SK-N-SH treated with all-trans-retinoic acid at 6 μM for 48 hours (cell line): ENCODE results near the gene TRIM15.

Experiments used
- ATAC-seq: fragments of 200-7000 bp; cut with Tn5 transposase; 3 replicates; pipeline ENCODE4 v1.9.1; 2020; ENCODE audit warnings: mild to moderate bottlenecking, moderate library complexity
- ARNTL ChIP-seq: fragments of 450-650 bp; formaldehyde crosslinking; IDR thresholded peaks from 2 replicates; pipeline ENCODE4 v1.5.0; 2020; ENCODE audit warnings: low read depth, mild to moderate bottlenecking, moderate library complexity, borderline replicate concordance
- CSDC2 ChIP-seq: fragments of 250-450 bp; sonication (Bioruptor Pico); IDR thresholded peaks from 2 replicates; pipeline ENCODE4 v1.5.0; 2020; ENCODE audit warnings: mild to moderate bottlenecking, moderate library complexity
- CSRNP3 ChIP-seq: fragments of 250-450 bp; sonication (Bioruptor Pico); IDR thresholded peaks from 2 replicates; pipeline ENCODE4 v1.5.1; 2021; ENCODE audit warnings: mild to moderate bottlenecking, moderate library complexity
- GLIS3 ChIP-seq: fragments of 250-450 bp; sonication (Bioruptor Pico); IDR thresholded peaks from 2 replicates; pipeline ENCODE4 v1.5.0; 2020; ENCODE audit warnings: mild to moderate bottlenecking, moderate library complexity
- OSR1 ChIP-seq: fragments of 250-450 bp; sonication (Bioruptor Pico); IDR thresholded peaks from 2 replicates; pipeline ENCODE4 v1.8.0; 2022; ENCODE audit warnings: moderate library complexity, mild to moderate bottlenecking, inconsistent platforms
- PPARA ChIP-seq: fragments of 250-450 bp; sonication (Bioruptor Pico); IDR thresholded peaks from 2 replicates; pipeline ENCODE4 v1.5.0; 2020; ENCODE audit warnings: mild to moderate bottlenecking, borderline replicate concordance
- RARB ChIP-seq: fragments of 250-450 bp; sonication (Bioruptor Pico); IDR thresholded peaks from 2 replicates; pipeline ENCODE4 v1.8.0; 2021; ENCODE audit warnings: mild to moderate bottlenecking, moderate library complexity
- SNAI2 ChIP-seq: fragments of 250-450 bp; sonication (Bioruptor Pico); IDR thresholded peaks from 2 replicates; pipeline ENCODE4 v1.5.0; 2020; ENCODE audit warnings: mild to moderate bottlenecking, moderate library complexity
- TCF4 ChIP-seq: fragments of 250-450 bp; sonication (Bioruptor Pico); IDR thresholded peaks from 2 replicates; pipeline ENCODE4 v1.8.0; 2021; ENCODE audit warnings: mild to moderate bottlenecking, moderate library complexity, borderline replicate concordance
- TOX ChIP-seq: fragments of 250-450 bp; sonication (Bioruptor Pico); IDR thresholded peaks from 2 replicates; pipeline ENCODE4 v1.8.0; 2021; ENCODE audit warnings: mild to moderate bottlenecking, moderate library complexity, borderline replicate concordance
- ZC3H10 ChIP-seq: fragments of 250-450 bp; sonication (Bioruptor Pico); IDR thresholded peaks from 2 replicates; pipeline ENCODE4 v1.5.1; 2021; ENCODE audit warnings: mild to moderate bottlenecking, moderate library complexity
- ZFP3 ChIP-seq: fragments of 250-450 bp; sonication (Bioruptor Pico); IDR thresholded peaks from 2 replicates; pipeline ENCODE4 v1.5.0; 2020; ENCODE audit warnings: mild to moderate bottlenecking, moderate library complexity
- ZFP30 ChIP-seq: fragments of 450-650 bp; formaldehyde crosslinking; IDR thresholded peaks from 2 replicates; pipeline ENCODE4 v1.5.0; 2022; ENCODE audit warnings: mild to moderate bottlenecking, moderate library complexity
- ZNF565 ChIP-seq: fragments of 450-650 bp; formaldehyde crosslinking; conservative IDR thresholded peaks from 2 replicates; pipeline ENCODE4 v1.5.0; 2020; ENCODE audit warnings: low read depth, mild to moderate bottlenecking, moderate library complexity
- ZNF70 ChIP-seq: fragments of 450-650 bp; formaldehyde crosslinking; IDR thresholded peaks from 2 replicates; pipeline ENCODE4 v1.5.0; 2020; ENCODE audit warnings: mild to moderate bottlenecking, moderate library complexity
- ZNF8 ChIP-seq: fragments of 450-650 bp; formaldehyde crosslinking; IDR thresholded peaks from 2 replicates; pipeline ENCODE4 v1.5.0; 2020; ENCODE audit warnings: mild to moderate bottlenecking, moderate library complexity
- TF ChIP-seq, protein P1 (sequence below): fragments of 250-450 bp; sonication (Bioruptor Pico); IDR thresholded peaks from 2 replicates; pipeline ENCODE4 v1.5.1; 2020; ENCODE audit warnings: low read depth, mild to moderate bottlenecking, moderate library complexity
- TF ChIP-seq, protein P2 (sequence below): fragments of 250-450 bp; sonication (Bioruptor Pico); IDR thresholded peaks from 2 replicates; pipeline ENCODE4 v1.8.0; 2021; ENCODE audit warnings: low read depth, mild to moderate bottlenecking, moderate library complexity, borderline replicate concordance
- TF ChIP-seq, protein P3 (sequence below): fragments of 250-450 bp; sonication (Bioruptor Pico); IDR thresholded peaks from 2 replicates; pipeline ENCODE4 v1.5.0; 2020; ENCODE audit warnings: mild to moderate bottlenecking, moderate library complexity
- TF ChIP-seq, protein P4 (sequence below): fragments of 250-450 bp; sonication (Bioruptor Pico); IDR thresholded peaks from 2 replicates; pipeline ENCODE4 v1.8.0; 2020; ENCODE audit warnings: mild to moderate bottlenecking, moderate library complexity, borderline replicate concordance

Gene TRIM15

DNA sequence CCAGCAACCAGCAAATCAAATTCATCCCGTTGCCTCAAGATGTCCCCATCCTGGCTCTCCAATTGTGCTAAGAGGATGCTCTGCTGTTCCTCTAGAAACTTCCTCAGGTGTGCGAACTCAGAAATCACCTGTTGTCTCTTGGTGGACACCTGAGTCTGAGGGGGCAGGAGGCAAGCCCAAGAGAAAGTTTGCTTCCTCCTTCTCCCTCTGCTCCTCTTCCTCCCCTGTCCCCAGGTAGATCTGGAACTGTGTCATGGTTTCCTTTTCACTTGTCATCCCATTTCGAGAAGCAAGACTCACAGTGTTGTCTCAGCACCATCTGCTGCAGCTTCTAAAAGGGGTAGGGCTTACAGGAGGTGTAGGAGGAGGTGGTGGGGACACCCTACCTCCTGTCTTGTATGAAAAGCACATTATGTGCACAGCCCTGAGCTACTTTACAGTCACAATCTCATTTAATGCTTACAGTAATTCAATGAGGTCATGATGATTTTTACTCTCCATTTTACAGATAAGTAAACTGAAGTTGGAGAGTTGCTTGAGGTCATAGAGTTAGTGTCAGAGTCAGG is 4.8 kb upstream of the TRIM15 start:
- TF ChIP-seq ZNF8 (CRISPR knock-in tag) (no peak), CSRNP3 (CRISPR knock-in tag) (no peak), TCF4 (no peak), PPARA (CRISPR knock-in tag) (no peak), OSR1 (CRISPR knock-in tag) (no peak)
- TF ChIP-seq, all 23 proteins: peak for 0
- no peak for ATAC-seq

DNA sequence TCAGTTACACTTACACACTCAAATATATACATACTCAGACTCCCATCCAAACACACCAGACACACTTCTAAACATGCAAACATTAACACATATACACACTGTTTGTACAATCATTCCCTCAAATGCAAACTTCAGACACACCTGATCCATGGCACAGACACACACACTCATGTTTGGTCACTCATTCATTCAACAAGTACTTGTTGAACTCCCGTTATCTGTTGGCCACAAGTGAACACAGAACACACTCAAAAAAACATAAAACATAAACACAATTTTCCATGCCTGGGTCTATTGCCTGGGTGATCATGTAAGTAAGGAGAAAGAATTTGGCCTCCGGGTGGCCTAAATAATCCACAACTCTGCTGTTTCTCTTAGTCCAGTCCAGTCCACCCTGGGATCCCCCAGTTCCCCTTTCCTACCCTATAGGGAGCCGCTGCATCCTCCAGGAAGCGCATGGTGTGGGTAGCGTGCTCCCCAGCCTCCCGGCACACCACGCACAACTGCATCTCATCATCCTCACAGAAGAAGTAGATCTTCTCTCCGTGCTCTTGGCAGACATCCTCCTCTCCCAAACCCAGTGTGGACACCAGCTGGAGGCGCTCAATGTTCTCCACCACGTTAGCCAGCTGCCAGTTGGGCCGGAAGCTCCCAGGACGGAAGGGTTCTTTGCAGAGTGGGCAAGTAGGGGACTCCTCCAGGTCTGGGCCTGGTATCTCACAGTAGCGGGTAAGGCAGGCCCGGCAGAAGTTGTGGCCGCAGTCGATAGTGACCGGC is 3.1 kb upstream of the TRIM15 start:
- TF ChIP-seq ARNTL (CRISPR knock-in tag) = no peak
- no peak for TF ChIP-seq ZFP3 (CRISPR knock-in tag)
- no peak for TF ChIP-seq OSR1 (CRISPR knock-in tag)
- no peak for TF ChIP-seq CSDC2 (CRISPR knock-in tag)
- TF ChIP-seq, protein P1, sequence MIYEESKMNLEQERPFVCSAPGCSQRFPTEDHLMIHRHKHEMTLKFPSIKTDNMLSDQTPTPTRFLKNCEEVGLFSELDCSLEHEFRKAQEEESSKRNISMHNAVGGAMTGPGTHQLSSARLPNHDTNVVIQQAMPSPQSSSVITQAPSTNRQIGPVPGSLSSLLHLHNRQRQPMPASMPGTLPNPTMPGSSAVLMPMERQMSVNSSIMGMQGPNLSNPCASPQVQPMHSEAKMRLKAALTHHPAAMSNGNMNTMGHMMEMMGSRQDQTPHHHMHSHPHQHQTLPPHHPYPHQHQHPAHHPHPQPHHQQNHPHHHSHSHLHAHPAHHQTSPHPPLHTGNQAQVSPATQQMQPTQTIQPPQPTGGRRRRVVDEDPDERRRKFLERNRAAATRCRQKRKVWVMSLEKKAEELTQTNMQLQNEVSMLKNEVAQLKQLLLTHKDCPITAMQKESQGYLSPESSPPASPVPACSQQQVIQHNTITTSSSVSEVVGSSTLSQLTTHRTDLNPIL = no peak
- no peak for TF ChIP-seq CSRNP3 (CRISPR knock-in tag)
- TF ChIP-seq ZNF8 (CRISPR knock-in tag) = no peak
- no peak for TF ChIP-seq RARB
- no peak for TF ChIP-seq PPARA (CRISPR knock-in tag)
- TF ChIP-seq, protein P2, sequence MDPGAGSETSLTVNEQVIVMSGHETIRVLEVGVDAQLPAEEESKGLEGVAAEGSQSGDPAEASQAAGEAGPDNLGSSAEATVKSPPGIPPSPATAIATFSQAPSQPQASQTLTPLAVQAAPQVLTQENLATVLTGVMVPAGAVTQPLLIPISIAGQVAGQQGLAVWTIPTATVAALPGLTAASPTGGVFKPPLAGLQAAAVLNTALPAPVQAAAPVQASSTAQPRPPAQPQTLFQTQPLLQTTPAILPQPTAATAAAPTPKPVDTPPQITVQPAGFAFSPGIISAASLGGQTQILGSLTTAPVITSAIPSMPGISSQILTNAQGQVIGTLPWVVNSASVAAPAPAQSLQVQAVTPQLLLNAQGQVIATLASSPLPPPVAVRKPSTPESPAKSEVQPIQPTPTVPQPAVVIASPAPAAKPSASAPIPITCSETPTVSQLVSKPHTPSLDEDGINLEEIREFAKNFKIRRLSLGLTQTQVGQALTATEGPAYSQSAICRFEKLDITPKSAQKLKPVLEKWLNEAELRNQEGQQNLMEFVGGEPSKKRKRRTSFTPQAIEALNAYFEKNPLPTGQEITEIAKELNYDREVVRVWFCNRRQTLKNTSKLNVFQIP (CRISPR knock-in tag) = no peak
- no peak for TF ChIP-seq ZNF565
- TF ChIP-seq TOX (CRISPR knock-in tag) = no peak
- TF ChIP-seq SNAI2 (CRISPR knock-in tag) = no peak
- TF ChIP-seq ZFP30 (CRISPR knock-in tag) = no peak
- TF ChIP-seq, protein P3, sequence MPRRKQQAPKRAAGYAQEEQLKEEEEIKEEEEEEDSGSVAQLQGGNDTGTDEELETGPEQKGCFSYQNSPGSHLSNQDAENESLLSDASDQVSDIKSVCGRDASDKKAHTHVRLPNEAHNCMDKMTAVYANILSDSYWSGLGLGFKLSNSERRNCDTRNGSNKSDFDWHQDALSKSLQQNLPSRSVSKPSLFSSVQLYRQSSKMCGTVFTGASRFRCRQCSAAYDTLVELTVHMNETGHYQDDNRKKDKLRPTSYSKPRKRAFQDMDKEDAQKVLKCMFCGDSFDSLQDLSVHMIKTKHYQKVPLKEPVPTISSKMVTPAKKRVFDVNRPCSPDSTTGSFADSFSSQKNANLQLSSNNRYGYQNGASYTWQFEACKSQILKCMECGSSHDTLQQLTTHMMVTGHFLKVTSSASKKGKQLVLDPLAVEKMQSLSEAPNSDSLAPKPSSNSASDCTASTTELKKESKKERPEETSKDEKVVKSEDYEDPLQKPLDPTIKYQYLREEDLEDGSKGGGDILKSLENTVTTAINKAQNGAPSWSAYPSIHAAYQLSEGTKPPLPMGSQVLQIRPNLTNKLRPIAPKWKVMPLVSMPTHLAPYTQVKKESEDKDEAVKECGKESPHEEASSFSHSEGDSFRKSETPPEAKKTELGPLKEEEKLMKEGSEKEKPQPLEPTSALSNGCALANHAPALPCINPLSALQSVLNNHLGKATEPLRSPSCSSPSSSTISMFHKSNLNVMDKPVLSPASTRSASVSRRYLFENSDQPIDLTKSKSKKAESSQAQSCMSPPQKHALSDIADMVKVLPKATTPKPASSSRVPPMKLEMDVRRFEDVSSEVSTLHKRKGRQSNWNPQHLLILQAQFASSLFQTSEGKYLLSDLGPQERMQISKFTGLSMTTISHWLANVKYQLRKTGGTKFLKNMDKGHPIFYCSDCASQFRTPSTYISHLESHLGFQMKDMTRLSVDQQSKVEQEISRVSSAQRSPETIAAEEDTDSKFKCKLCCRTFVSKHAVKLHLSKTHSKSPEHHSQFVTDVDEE (CRISPR knock-in tag) = no peak
- TF ChIP-seq TCF4 = no peak
- TF ChIP-seq ZC3H10 (CRISPR knock-in tag) = no peak
- TF ChIP-seq ZNF70 (CRISPR knock-in tag) = no peak
- TF ChIP-seq, protein P4, sequence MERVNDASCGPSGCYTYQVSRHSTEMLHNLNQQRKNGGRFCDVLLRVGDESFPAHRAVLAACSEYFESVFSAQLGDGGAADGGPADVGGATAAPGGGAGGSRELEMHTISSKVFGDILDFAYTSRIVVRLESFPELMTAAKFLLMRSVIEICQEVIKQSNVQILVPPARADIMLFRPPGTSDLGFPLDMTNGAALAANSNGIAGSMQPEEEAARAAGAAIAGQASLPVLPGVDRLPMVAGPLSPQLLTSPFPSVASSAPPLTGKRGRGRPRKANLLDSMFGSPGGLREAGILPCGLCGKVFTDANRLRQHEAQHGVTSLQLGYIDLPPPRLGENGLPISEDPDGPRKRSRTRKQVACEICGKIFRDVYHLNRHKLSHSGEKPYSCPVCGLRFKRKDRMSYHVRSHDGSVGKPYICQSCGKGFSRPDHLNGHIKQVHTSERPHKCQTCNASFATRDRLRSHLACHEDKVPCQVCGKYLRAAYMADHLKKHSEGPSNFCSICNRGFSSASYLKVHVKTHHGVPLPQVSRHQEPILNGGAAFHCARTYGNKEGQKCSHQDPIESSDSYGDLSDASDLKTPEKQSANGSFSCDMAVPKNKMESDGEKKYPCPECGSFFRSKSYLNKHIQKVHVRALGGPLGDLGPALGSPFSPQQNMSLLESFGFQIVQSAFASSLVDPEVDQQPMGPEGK (CRISPR knock-in tag) = no peak
- no peak for TF ChIP-seq GLIS3
- ATAC-seq = no peak
